Measurements from ENCODE around the gene ENGASE. TPM values are rescaled to one million over a fixed set of nuclear protein-coding genes. Genes with fewer than 3 reads are reported as not detected.

Gene ENGASE
- total RNA-seq, 1 donor from 2014 or later, result 39.4 TPM

DNA sequence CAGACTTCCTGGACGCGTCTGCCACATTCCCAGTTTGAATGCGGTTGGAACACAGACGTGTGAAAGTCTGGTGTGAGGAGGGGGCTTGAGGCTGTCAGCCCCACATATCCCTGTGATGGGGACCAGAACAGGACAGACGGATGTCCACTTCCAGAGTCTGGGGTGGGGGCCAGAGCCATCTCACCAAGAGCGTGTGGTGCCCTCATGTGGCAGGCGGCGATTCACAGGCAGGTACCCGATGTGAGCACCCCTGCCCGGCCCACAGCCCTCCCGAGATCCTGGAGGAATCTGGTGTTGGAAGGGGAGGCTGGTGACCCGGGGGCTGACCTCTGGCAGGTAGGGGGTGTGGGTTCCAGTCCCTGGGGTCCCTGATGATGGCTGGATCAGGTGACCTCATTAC lies 51.5 kb downstream of the ENGASE start:
- intact Hi-C loops (cut with DNase I), result no loop called here
- DNase-seq (ENCODE audit: low spot score), result no peak

DNA sequence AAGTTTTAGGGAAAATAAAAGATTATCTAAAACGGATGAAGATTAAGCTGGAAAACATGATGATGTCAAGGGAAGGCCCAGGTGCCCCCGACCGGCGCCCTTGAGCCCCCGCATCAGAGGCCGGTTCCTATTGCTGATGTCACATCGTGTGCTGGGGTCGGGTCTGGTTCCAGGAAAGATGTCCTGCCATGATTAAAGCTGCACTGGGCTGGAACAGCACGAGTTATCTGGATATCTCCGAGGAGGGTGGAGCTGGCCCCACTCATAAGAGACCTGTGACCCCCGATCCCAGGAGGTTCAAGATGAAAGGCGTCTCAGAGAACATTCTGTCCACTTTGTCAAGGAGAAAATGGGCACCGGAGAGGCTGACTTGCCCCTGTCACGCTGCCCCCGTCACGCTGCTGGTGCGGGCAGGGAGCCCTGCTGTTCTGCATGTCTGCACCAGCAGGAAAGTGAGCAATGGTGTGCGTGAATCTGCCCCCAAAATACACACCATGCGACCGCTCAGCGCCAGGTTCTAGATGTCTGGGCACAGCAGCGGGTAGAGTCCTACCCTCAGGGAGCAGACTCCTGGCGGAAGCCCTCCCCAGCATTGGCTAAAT lies 53.0 kb downstream of the ENGASE start:
- DNase-seq (ENCODE audit: low spot score), result no peak
- intact Hi-C loops (cut with DNase I), result no loop called here

DNA sequence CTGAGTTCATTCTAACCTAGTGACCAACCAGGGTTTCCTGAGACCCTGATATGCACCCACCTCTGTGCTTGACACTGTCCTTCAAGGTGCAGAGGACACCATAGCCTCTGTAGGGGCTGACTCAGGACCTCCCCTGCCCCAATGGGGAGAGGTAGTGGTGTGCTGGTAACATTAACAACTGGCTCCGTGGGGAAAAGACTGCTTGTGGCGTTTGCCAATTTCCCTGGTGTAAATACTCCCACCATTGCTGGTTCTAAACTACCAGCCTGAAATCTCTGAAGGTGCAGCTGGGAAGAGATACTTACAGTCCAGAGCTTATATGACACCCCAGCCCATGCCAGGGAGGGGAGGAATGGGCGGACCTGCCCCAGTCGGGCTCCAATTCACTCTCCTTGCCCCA lies 54.9 kb downstream of the ENGASE start:
- intact Hi-C loops (cut with DNase I), result no loop called here
- DNase-seq (ENCODE audit: low spot score), result no peak

- DNase-seq (ENCODE audit: low spot score), result no peak
- intact Hi-C loops (cut with DNase I), result no loop called here
Observed at GRCh38 chr17:79130536-79131273, 56.1 kb downstream of the ENGASE start.

DNA sequence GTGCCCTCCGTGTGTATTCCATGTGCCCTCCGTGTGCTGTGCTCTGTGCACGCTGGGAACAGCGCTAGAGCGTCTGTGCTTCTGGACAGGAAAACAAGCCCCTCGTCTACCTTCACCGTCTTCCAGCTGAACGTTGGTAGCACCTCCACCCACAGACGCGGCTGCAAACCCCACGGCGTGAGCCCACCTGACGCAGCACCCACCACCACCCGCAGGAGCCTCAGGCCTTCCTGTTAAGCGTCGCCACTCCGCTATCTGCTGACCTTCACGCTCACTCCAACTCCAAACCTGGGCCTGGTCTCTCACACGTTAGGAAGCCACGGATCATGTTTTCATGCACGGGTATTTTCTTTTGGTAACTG lies 56.6 kb downstream of the ENGASE start:
- DNase-seq (ENCODE audit: low spot score), result no peak
- intact Hi-C loops (cut with DNase I), result no loop called here

- DNase-seq (ENCODE audit: low spot score), result no peak
- intact Hi-C loops (cut with DNase I), result no loop called here
Observed at GRCh38 chr17:79131701-79132100, 57.1 kb downstream of the ENGASE start.

GRCh38 chr17:79132271-79133064 lies 57.8 kb downstream of the ENGASE start:
- DNase-seq (ENCODE audit: low spot score), result no peak
- intact Hi-C loops (cut with DNase I), result no loop called here

- intact Hi-C loops (cut with DNase I), result no loop called here
- DNase-seq (ENCODE audit: low spot score), result no peak
Observed at GRCh38 chr17:79133214-79133613, 58.6 kb downstream of the ENGASE start.

DNA sequence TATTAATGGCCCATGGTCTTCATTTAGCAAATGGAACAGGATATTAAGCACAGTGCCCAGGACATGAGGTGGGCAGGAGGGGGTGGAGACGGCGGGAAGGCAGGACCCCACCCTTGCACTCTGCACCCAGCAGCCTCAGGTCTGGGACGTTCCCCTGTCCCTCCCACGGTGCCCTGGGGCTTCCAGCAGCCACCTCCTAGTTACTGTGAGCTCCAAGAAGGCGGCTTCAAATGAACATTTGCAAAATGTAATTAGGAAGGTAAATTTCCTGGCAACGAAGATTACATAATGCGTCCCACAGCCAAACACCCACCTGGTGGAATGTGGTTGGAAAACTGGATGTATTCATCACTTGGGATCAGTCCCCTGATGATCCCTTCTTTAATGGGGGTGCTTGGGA lies 59.4 kb downstream of the ENGASE start:
- intact Hi-C loops (cut with DNase I), result no loop called here
- no peak for DNase-seq (ENCODE audit: low spot score)

DNA sequence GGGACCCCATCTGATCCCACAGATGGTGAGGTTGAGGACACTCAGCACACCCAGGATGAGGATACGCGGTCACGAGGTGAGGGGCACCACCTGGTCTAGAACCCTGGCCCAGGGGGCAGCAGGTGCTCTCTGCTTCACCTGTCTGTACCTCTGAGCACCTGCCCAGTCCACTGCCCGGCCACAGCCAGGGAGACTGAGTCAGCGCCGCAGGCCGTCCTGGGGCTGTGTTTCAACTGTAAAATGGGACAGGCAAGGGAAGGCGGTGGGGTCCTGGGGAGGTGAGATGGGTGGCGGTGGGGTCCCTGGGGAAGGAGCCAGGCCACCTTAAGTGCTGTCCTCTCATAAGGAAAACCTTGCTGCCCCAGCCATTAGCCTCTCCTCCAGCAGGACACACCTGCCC lies 60.4 kb downstream of the ENGASE start:
- intact Hi-C loops (cut with DNase I), result no loop called here
- DNase-seq (ENCODE audit: low spot score), result no peak

DNA sequence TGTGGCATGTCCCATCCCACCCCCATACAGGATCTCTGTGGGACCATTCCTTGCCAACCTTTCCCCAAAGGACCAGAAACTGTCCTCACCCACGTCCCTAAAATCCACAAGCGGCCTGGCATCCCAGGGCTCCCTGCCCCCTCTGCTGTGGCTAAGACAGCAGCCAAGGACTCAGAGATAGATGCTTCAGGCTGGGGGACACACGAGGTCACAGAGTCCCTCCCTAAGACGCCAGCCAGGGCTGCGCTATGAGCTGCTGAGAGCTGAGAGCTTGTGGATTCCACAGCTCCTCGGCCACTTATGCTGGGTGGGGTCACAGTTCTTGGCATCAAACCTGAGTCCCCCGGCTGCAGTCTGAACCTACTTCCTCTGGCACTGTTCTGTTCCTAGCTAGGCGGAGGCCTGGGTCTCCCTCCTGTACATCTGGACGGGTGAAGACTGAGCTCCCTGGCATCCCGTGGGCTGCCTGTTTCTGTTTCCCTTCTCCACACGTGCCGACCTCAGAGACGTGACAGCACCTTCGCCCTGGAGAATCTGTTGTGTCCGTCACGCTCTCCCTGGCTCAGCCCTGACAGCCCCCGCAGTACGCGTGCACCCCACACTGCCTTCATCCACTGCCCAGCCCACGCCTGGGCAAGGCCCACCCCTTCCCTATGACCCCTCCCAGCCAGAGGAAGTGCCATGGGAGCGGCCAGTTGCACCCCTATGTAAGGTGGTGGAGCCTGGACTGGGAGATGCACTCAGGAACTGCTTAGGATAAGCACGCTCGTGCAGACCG lies 61.2 kb downstream of the ENGASE start:
- no peak for DNase-seq (ENCODE audit: low spot score)
- intact Hi-C loops (cut with DNase I), result no loop called here

Other genes with a start within 250 kb of the ENGASE start
- gene USP36, start 234.0 kb upstream of the ENGASE start, total RNA-seq, result 19.5 TPM
- 1.6 TPM for gene CEP295NL, start 171.6 kb upstream of the ENGASE start, total RNA-seq
- gene TIMP2, start 149.4 kb upstream of the ENGASE start, total RNA-seq, result 95.5 TPM
- 312 TPM for gene LGALS3BP, start 94.9 kb upstream of the ENGASE start, total RNA-seq
- 25.2 TPM for gene CANT1, start 65.1 kb upstream of the ENGASE start, total RNA-seq
- 92.9 TPM for gene C1QTNF1, start 50.7 kb upstream of the ENGASE start, total RNA-seq

All from cardiac septum (tissue), 1 donor.